ENCODE measurements around the gene MSRB1. TPM values are rescaled to one million over a fixed set of nuclear protein-coding genes. Genes with fewer than 3 reads are reported as not detected.

Gene MSRB1
- total RNA-seq, 4 donors from 2014 or later = 13.9 to 56.5 (median 29.3) TPM

DNA sequence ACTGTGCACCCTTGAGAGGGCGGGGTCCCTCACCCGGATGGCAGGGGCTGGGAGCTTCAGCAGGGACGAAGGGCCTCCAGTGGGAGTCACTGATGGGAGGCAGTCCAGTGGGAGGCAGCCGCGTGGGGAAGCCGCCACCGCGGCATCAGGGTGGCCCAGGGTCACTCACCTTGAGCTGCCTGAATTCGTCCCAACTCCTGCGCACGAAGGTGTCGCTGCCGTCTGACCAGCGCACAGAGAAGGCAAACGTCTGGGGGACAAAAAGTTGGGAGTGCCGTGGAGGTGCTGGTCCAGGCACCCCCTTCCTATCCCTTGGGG is 37.7 kb upstream of the MSRB1 start:
- Histone ChIP-seq H3K36me3 (peaks cover 0 to 12% (median 4%) of the 10 kb centered on the region in 4 donors), H3K9me3 (no peaks in the 10 kb centered on the region), H3K27me3 (peaks cover 44% of the 10 kb centered on the region), H3K27ac (peak overlapping the region; percentile 91 to 95 (median 93)), H3K4me1 (peaks cover 17 to 62% (median 54%) of the 10 kb centered on the region in 4 donors), H3K4me3 (peak overlapping the region in 3 of 4 donors; percentile 4 to 47 (median 39))
- TF ChIP-seq POLR2AphosphoS5 (IDR thresholded peaks at IDR 0.05) = no peak
- TF ChIP-seq POLR2A (IDR thresholded peaks at IDR 0.05) = no peak
- TF ChIP-seq, protein P1, sequence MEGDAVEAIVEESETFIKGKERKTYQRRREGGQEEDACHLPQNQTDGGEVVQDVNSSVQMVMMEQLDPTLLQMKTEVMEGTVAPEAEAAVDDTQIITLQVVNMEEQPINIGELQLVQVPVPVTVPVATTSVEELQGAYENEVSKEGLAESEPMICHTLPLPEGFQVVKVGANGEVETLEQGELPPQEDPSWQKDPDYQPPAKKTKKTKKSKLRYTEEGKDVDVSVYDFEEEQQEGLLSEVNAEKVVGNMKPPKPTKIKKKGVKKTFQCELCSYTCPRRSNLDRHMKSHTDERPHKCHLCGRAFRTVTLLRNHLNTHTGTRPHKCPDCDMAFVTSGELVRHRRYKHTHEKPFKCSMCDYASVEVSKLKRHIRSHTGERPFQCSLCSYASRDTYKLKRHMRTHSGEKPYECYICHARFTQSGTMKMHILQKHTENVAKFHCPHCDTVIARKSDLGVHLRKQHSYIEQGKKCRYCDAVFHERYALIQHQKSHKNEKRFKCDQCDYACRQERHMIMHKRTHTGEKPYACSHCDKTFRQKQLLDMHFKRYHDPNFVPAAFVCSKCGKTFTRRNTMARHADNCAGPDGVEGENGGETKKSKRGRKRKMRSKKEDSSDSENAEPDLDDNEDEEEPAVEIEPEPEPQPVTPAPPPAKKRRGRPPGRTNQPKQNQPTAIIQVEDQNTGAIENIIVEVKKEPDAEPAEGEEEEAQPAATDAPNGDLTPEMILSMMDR (IDR thresholded peaks at IDR 0.05) = no peak
- no peak for TF ChIP-seq EP300 (IDR thresholded peaks at IDR 0.05; ENCODE audit: low read depth)
- in situ Hi-C loops (cut with MboI; ENCODE audit: low pct_ligation_motif_present in 1 of 4, low pct_unique_long_range_greater_than_20kb in 1 of 4, low sequenced_read_pairs in 3 of 4) (no loop called here), intact Hi-C loops (cut with DNase I; ENCODE audit: low total_unique reads) (loop anchor here (10.0 kb wide), 1 partner anchor 684 kb away; no protein-coding TSS in a partner anchor)
- WGBS, 2 donors (ENCODE audit: low coverage in 1 of 2) = 21% methylated on average over 14 of the region's 16 CpGs; no CpG with 5 or more reads in 1 of the 2 donors
- no peak for DNase-seq

DNA sequence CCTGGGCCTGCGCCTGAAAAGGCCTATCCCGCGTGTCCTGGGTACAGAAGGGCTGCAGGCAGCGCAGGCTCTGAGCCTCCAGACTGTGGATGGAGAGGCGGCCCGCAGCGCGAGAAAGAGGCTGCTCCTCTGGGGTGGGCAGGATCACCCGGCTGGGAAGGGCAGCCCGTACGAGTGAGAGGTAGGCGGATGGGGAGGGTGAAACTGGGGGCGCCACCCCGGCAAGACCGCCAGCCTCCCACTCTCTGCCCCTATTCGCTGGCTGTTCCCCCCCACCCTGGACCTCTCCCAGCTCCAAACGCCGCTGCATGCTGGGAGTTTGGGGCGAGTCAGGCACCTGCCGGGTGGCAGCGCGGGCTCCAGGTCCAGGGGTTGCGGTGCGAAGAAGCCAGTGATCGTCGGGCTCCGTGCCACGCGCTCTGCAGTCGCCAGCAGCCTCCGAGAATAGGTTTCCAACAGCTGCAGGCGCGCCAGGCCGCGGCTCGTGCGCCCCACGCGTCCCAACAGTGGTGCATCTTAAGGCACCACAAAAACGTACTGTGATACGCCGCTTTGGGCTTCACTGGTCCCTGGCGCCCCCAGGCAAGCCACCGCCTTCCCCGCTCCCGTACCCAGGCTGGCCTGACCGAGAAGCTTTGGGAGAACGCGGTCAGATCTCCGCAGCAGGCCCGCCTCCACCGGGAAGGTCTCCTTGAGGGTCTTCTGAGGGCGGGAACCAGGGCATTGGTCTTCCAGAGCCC is 37.2 kb upstream of the MSRB1 start:
- WGBS, 2 donors (ENCODE audit: low coverage in 1 of 2) = 10% methylated on average over 48 of the region's 53 CpGs; no CpG with 5 or more reads in 1 of the 2 donors
- in situ Hi-C loops (cut with MboI; ENCODE audit: low pct_ligation_motif_present in 1 of 4, low pct_unique_long_range_greater_than_20kb in 1 of 4, low sequenced_read_pairs in 3 of 4) = no loop called here

DNA sequence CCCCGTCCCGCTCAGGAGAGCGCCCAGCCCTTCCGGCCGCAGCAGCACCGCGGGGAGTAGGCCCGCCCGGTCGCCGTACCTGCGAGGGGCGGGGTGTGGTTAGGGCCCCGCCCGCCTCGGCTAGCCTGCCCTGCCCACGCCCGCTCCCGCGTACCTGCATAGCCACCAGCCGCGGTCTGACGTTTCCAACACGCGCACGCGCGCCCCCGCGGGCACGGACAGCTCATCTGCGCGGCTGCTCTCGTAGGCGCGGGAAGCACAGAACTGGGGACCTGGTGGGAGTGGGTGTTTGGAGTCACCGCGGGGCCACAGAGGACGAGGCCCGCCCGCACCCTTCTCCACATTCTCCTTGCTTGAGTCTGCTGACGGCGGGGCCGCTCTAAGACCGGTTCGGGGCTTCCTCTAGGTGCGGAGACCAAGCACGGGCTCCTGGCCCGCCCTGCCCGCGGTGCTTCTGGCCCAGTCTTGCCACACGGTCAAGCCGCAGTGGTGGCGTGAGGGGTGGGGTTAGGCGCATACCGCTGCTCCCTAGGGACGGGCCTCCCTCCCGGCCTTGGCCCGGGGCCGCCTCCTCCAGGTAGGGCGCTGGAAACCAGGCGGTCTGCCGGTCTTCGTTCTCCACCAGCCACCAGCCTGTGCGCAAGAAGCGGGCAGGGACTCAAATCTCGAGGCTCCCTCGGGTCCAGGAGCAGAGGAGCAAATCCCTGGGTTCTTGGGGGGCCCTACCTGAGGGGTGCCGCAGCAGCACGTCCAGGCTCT is 36.5 kb upstream of the MSRB1 start:
- peaks cover 0 to 12% (median 7%) of the 10 kb centered on the region in 4 donors for H3K36me3 ChIP-seq
- peaks cover 7 to 49% (median 42%) of the 10 kb centered on the region in 4 donors for H3K4me1 ChIP-seq
- peak; percentile 92 for DNase-seq
- peak overlapping the region; percentile 91 to 95 (median 93) for H3K27ac ChIP-seq
- TF ChIP-seq POLR2A (IDR thresholded peaks at IDR 0.05) = peak; percentile 91
- TF ChIP-seq, protein P1 (IDR thresholded peaks at IDR 0.05) = no peak
- TF ChIP-seq POLR2AphosphoS5 (IDR thresholded peaks at IDR 0.05) = peak; percentile 22 to 92 (median 92)
- no peak for TF ChIP-seq EP300 (IDR thresholded peaks at IDR 0.05; ENCODE audit: low read depth)
- intact Hi-C loops (cut with DNase I; ENCODE audit: low total_unique reads) (loop anchor here (10.0 kb wide), 1 partner anchor 685 kb away; no protein-coding TSS in a partner anchor), in situ Hi-C loops (cut with MboI; ENCODE audit: low pct_ligation_motif_present in 1 of 4, low pct_unique_long_range_greater_than_20kb in 1 of 4, low sequenced_read_pairs in 3 of 4) (no loop called here)
- H3K4me3 ChIP-seq = peak overlapping the region in 3 of 4 donors; percentile 36 to 47 (median 39)
- 35% methylated on average over 58 of the region's 70 CpGs; no CpG with 5 or more reads in 1 of the 2 donors for WGBS, 2 donors (ENCODE audit: low coverage in 1 of 2)
- peaks cover 44% of the 10 kb centered on the region for H3K27me3 ChIP-seq
- H3K9me3 ChIP-seq = no peaks in the 10 kb centered on the region

More for the DNA sequence above, 37.2 kb upstream of the MSRB1 start:
- H3K4me1 ChIP-seq = peaks cover 13 to 56% (median 48%) of the 10 kb centered on the region in 4 donors
- intact Hi-C loops (cut with DNase I; ENCODE audit: low total_unique reads) = loop anchor here (10.0 kb wide), 1 partner anchor 685 kb away; no protein-coding TSS in a partner anchor
- H3K27me3 ChIP-seq = peaks cover 44% of the 10 kb centered on the region
- H3K9me3 ChIP-seq = no peaks in the 10 kb centered on the region
- H3K27ac ChIP-seq = peak overlapping the region; percentile 91 to 95 (median 93)
- no peak for DNase-seq
- peak overlapping the region in 3 of 4 donors; percentile 4 to 47 (median 39) for H3K4me3 ChIP-seq
- peaks cover 0 to 12% (median 7%) of the 10 kb centered on the region in 4 donors for H3K36me3 ChIP-seq
- TF ChIP-seq EP300 (IDR thresholded peaks at IDR 0.05; ENCODE audit: low read depth) (no peak), POLR2AphosphoS5 (IDR thresholded peaks at IDR 0.05) (peak in 1 of 3 donors; percentile 26), POLR2A (IDR thresholded peaks at IDR 0.05) (peak; percentile 16)

DNA sequence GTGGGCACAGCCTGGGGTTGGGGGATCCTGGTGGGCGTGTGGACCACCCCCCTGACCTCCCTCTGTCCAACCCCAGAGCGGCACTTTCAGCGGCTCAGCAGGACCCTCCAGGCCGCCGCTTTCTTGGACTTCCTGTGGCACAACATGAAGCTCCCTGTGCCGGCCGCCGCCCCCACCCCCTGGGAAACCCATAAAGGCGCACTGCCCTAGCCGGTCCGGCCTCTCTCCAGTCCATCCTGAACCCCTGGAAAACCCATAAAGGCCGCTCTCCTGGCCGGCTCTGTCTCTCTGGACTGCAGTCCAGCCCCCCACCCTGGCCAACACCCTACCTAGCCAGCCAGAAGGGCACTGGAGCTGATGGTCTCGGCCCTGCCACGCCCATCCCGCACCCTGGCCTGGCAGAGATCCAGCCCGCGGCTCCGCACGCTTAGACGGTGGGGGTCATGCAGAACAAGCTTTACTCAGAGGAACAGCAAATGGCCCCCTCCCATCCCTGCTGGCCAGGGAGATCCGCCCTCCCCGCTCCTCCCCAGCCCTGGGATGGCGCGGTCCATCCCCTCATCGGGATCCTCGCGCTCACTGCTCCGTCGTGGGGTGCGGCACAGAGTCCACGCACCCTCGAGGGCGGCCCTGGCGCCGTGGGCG is 35.6 kb upstream of the MSRB1 start:
- Histone ChIP-seq H3K27me3 (peaks cover 44% of the 10 kb centered on the region), H3K4me3 (peak overlapping the region in 3 of 4 donors; percentile 36 to 47 (median 39)), H3K36me3 (peaks cover 0 to 12% (median 7%) of the 10 kb centered on the region in 4 donors), H3K4me1 (peaks cover 7 to 45% (median 40%) of the 10 kb centered on the region in 4 donors), H3K27ac (peak overlapping the region; percentile 91 to 95 (median 93)), H3K9me3 (no peaks in the 10 kb centered on the region)
- 67% methylated on average over 35 of the region's 37 CpGs; no CpG with 5 or more reads in 1 of the 2 donors for WGBS, 2 donors (ENCODE audit: low coverage in 1 of 2)
- intact Hi-C loops (cut with DNase I; ENCODE audit: low total_unique reads) = no loop called here
- in situ Hi-C loops (cut with MboI; ENCODE audit: low pct_ligation_motif_present in 1 of 4, low pct_unique_long_range_greater_than_20kb in 1 of 4, low sequenced_read_pairs in 3 of 4) = no loop called here
- no peak for DNase-seq
- TF ChIP-seq, protein P1 (IDR thresholded peaks at IDR 0.05) = no peak
- no peak for TF ChIP-seq POLR2A (IDR thresholded peaks at IDR 0.05)
- no peak for TF ChIP-seq POLR2AphosphoS5 (IDR thresholded peaks at IDR 0.05)
